H9 (cell line): Measurements from ENCODE around the gene ROBO1. TPM values are rescaled to one million over a fixed set of nuclear protein-coding genes. Genes with fewer than 3 reads are reported as not detected.

Experiments
- DNase-seq: peaks from one replicate; pipeline ENCODE4 v3.0.0-alpha.2; 2017
- H2AFZ ChIP-seq: one replicate; pipeline ENCODE4 v1.6.1; 2013; ENCODE audit warnings: mild to moderate bottlenecking, low read length, control low read depth, moderate library complexity
- H2AK5ac ChIP-seq: 2 replicates; pipeline ENCODE4 v1.6.1; 2013; ENCODE audit warnings: low read length, control low read depth, mixed read lengths; ENCODE audit not compliant: insufficient read length
- H2BK120ac ChIP-seq: one replicate; pipeline ENCODE4 v1.6.1; 2013; ENCODE audit warnings: low read depth, mild to moderate bottlenecking, low read length, control low read depth, inconsistent platforms; ENCODE audit not compliant: poor library complexity, severe bottlenecking
- H2BK12ac ChIP-seq: 2 replicates; pipeline ENCODE4 v1.6.1; 2013; ENCODE audit warnings: low read length, control low read depth, mixed read lengths, low read depth; ENCODE audit not compliant: insufficient read length
- H2BK15ac ChIP-seq: 2 replicates; pipeline ENCODE4 v1.6.1; 2013; ENCODE audit warnings: low read depth, low read length, control low read depth
- H2BK20ac ChIP-seq: one replicate; pipeline ENCODE4 v1.6.1; 2013; ENCODE audit warnings: low read depth, mild to moderate bottlenecking, low read length, control low read depth, inconsistent platforms; ENCODE audit not compliant: poor library complexity, severe bottlenecking
- H2BK5ac ChIP-seq: 2 replicates; pipeline ENCODE4 v1.6.1; 2013; ENCODE audit warnings: low read length, control low read depth, mixed read lengths; ENCODE audit not compliant: insufficient read length
- H3K14ac ChIP-seq: 2 replicates; pipeline ENCODE4 v1.6.1; 2013; ENCODE audit warnings: low read length, control low read depth; ENCODE audit not compliant: insufficient read depth
- H3K18ac ChIP-seq: 2 replicates; pipeline ENCODE4 v1.6.1; 2013; ENCODE audit warnings: low read depth, mild to moderate bottlenecking, mixed read lengths, low read length, control low read depth; ENCODE audit not compliant: insufficient read length
- H3K23ac ChIP-seq: 2 replicates; pipeline ENCODE4 v1.6.1; 2013; ENCODE audit warnings: low read length, control low read depth, mixed read lengths, low read depth; ENCODE audit not compliant: insufficient read length
- H3K23me2 ChIP-seq: 2 replicates; pipeline ENCODE4 v1.6.1; 2013; ENCODE audit warnings: low read depth, mild to moderate bottlenecking, mixed read lengths, low read length, control low read depth; ENCODE audit not compliant: insufficient read length, poor library complexity, severe bottlenecking
- H3K27ac ChIP-seq: 2 replicates; pipeline ENCODE4 v1.5.1; 2013; ENCODE audit warnings: low read length, control low read depth, mixed read lengths, low read depth; ENCODE audit not compliant: insufficient read length
- H3K27me3 ChIP-seq: 2 replicates; pipeline ENCODE4 v1.6.1; 2013; ENCODE audit warnings: low read length, control low read depth, inconsistent platforms; ENCODE audit not compliant: insufficient read depth
- H3K4ac ChIP-seq: 2 replicates; pipeline ENCODE4 v1.6.1; 2013; ENCODE audit warnings: low read depth, mild to moderate bottlenecking, control low read depth, inconsistent platforms, low read length, moderate library complexity
- H3K4me1 ChIP-seq: 2 replicates; pipeline ENCODE4 v1.6.1; 2013; ENCODE audit warnings: low read length, control low read depth, inconsistent platforms; ENCODE audit not compliant: insufficient read depth
- H3K4me2 ChIP-seq: 2 replicates; pipeline ENCODE4 v1.6.1; 2013; ENCODE audit warnings: low read length, control low read depth, mixed read lengths; ENCODE audit not compliant: insufficient read length, insufficient read depth
- H3K56ac ChIP-seq: 2 replicates; pipeline ENCODE4 v1.6.1; 2013; ENCODE audit warnings: low read depth, mild to moderate bottlenecking, mixed read lengths, low read length, control low read depth; ENCODE audit not compliant: insufficient read length
- H3K79me1 ChIP-seq: 2 replicates; pipeline ENCODE4 v1.6.1; 2013; ENCODE audit warnings: low read depth, mild to moderate bottlenecking, moderate library complexity, low read length, control low read depth, inconsistent platforms; ENCODE audit not compliant: insufficient read depth, poor library complexity, severe bottlenecking
- H3K79me2 ChIP-seq: 2 replicates; pipeline ENCODE4 v1.6.1; 2013; ENCODE audit warnings: low read length, control low read depth, inconsistent platforms; ENCODE audit not compliant: insufficient read depth
- H3K9ac ChIP-seq: 2 replicates; pipeline ENCODE4 v1.6.1; 2013; ENCODE audit warnings: low read length, control low read depth, mixed read lengths; ENCODE audit not compliant: insufficient read length; ENCODE audit errors: extremely low read depth
- H3K9me3 ChIP-seq: one replicate; pipeline ENCODE4 v1.6.1; 2013; ENCODE audit warnings: low read depth, low read length, inconsistent platforms; ENCODE audit not compliant: control insufficient read depth
- H3T11ph ChIP-seq: one replicate; pipeline ENCODE4 v1.6.1; 2013; ENCODE audit warnings: mild to moderate bottlenecking, low read length, control low read depth, inconsistent platforms
- H4K20me1 ChIP-seq: one replicate; pipeline ENCODE4 v1.6.1; 2013; ENCODE audit not compliant: control insufficient read depth, insufficient read length, insufficient read depth
- H4K5ac ChIP-seq: 2 replicates; pipeline ENCODE4 v1.6.1; 2013; ENCODE audit warnings: low read depth, mild to moderate bottlenecking, mixed read lengths, low read length, control low read depth; ENCODE audit not compliant: insufficient read length
- H4K8ac ChIP-seq: replicated peaks from 2 replicates; pipeline ENCODE4 v1.6.1; 2013; ENCODE audit warnings: low read length, control low read depth, mixed read lengths, low read depth; ENCODE audit not compliant: insufficient read length
- H4K91ac ChIP-seq: 2 replicates; pipeline ENCODE4 v1.6.1; 2013; ENCODE audit warnings: low read depth, mild to moderate bottlenecking, moderate library complexity, mixed read lengths, low read length, control low read depth; ENCODE audit not compliant: insufficient read length
- H3K27ac Mint-ChIP-seq, 3 experiments: 2 replicates in 2 of 3; 3 replicates in 1 of 3; pipeline ENCODE4 v1.8.0; 2020 to 2021; ENCODE audit warnings: mixed read lengths in 3 of 3, mild to moderate bottlenecking in 1 of 3, moderate library complexity in 1 of 3
- H3K27me3 Mint-ChIP-seq: 2 replicates; pipeline ENCODE4 v1.8.0; 2021; ENCODE audit warnings: low read depth, mild to moderate bottlenecking, moderate library complexity, mixed read lengths
- H3K36me3 Mint-ChIP-seq, 3 experiments: 2 replicates in 2 of 3; 3 replicates in 1 of 3; pipeline ENCODE4 v1.8.0; 2020 to 2021; ENCODE audit warnings: low read depth in 3 of 3, mixed read lengths in 3 of 3; ENCODE audit not compliant: insufficient read depth in 1 of 3
- H3K4me1 Mint-ChIP-seq, 2 experiments: 2 replicates each; pipeline ENCODE4 v1.8.0; 2020; ENCODE audit warnings: mixed read lengths in 2 of 2
- H3K4me3 Mint-ChIP-seq, 2 experiments: 2 replicates in 1 of 2; 3 replicates in 1 of 2; pipeline ENCODE4 v1.8.0; 2020 to 2021; ENCODE audit warnings: mild to moderate bottlenecking in 2 of 2, mixed read lengths in 2 of 2, moderate library complexity in 1 of 2
- H3K9me3 Mint-ChIP-seq, 2 experiments: 2 replicates in 1 of 2; 3 replicates in 1 of 2; pipeline ENCODE4 v1.8.0; 2020; ENCODE audit warnings: mild to moderate bottlenecking in 2 of 2, mixed read lengths in 2 of 2, moderate library complexity in 1 of 2
- WGBS: extraction: QIAGEN DNeasy Blood & Tissue Kit; methylation state at CpG from one replicate; pipeline ENCODE4 v1.1.7; 2013; ENCODE audit warnings: missing lambda C conversion rate, low lambda C conversion rate, mixed read lengths; ENCODE audit not compliant: insufficient read length; ENCODE audit errors: extremely low coverage; 5-methylcytosine and 5-hydroxymethylcytosine counted together
- total RNA-seq: library from RNA; stranded (reverse); gene quantifications from 2 replicates; pipeline ENCODE4 v1.2.1, GENCODE V29; 2021
- TF ChIP-seq, protein P1 (sequence below): fragments of 200-600 bp; sonication (generic); conservative IDR thresholded peaks from 3 replicates; pipeline ENCODE4 v1.8.0; 2021; ENCODE audit warnings: antibody characterized with exemption, mild to moderate bottlenecking

ROBO1 gene
- total RNA-seq, 1 experiment from 2014 or later: 62.7 TPM

DNA sequence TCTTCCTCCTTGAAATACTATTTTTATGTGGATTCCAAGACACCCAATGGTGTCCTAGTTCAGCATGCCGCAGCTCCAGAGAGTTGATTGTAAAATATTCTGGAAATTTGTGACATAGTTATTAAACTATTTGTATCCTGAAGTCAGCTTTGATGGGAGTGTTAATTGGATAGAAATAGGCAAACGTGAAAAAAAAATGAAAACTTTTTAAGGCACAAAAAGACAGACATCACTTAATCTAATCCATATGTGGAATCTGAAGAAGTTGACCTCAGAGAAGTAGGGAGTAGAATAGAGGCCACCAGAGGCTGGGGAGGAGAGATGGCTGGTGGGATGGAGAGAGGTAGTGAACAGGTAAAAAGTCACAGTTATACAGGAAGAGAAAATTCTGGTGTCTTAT lies 704.2 kb downstream of the ROBO1 start:
- Histone ChIP-seq H2AFZ (no peak overlapping the region), H3K23ac (no peak overlapping the region), H3K79me2 (no peaks in the 10 kb centered on the region), H3K4ac (no peak overlapping the region), H3K23me2 (no peaks in the 10 kb centered on the region), H3T11ph (no peak overlapping the region), H3K9ac (no peak overlapping the region), H2BK15ac (no peak overlapping the region), H3K9me3 (no peaks in the 10 kb centered on the region), H3K14ac (no peak overlapping the region), H4K5ac (no peak overlapping the region), H2BK20ac (no peak overlapping the region), H3K18ac (no peak overlapping the region), H2BK120ac (no peak overlapping the region), H3K27ac (no peak overlapping the region), H3K79me1 (no peaks in the 10 kb centered on the region), H2AK5ac (no peak overlapping the region), H3K4me1 (no peaks in the 10 kb centered on the region; the same call in 1 of the 2 replicates), H3K4me2 (no peak overlapping the region), H4K8ac (no peak overlapping the region), H4K20me1 (no peaks in the 10 kb centered on the region), H3K27me3 (no peaks in the 10 kb centered on the region), H4K91ac (no peak overlapping the region), H2BK12ac (no peak overlapping the region), H2BK5ac (no peak overlapping the region), H3K56ac (no peak overlapping the region)
- H3K4me1 Mint-ChIP-seq: peaks cover 23 to 26% of the 10 kb centered on the region in 2 experiments
- H3K36me3 Mint-ChIP-seq: peaks cover 9 to 22% (median 10%) of the 10 kb centered on the region in 3 experiments
- H3K27ac Mint-ChIP-seq: no peak overlapping the region
- no CpG with 5 or more reads among the region's 2 CpGs for WGBS
- TF ChIP-seq, protein P1, sequence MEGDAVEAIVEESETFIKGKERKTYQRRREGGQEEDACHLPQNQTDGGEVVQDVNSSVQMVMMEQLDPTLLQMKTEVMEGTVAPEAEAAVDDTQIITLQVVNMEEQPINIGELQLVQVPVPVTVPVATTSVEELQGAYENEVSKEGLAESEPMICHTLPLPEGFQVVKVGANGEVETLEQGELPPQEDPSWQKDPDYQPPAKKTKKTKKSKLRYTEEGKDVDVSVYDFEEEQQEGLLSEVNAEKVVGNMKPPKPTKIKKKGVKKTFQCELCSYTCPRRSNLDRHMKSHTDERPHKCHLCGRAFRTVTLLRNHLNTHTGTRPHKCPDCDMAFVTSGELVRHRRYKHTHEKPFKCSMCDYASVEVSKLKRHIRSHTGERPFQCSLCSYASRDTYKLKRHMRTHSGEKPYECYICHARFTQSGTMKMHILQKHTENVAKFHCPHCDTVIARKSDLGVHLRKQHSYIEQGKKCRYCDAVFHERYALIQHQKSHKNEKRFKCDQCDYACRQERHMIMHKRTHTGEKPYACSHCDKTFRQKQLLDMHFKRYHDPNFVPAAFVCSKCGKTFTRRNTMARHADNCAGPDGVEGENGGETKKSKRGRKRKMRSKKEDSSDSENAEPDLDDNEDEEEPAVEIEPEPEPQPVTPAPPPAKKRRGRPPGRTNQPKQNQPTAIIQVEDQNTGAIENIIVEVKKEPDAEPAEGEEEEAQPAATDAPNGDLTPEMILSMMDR: no peak
- no peaks in the 10 kb centered on the region for H3K27me3 Mint-ChIP-seq
- no peak for DNase-seq
- H3K4me3 Mint-ChIP-seq: no peak overlapping the region
- H3K9me3 Mint-ChIP-seq: peaks cover 16 to 21% of the 10 kb centered on the region in 2 experiments; a peak in 4 of 5 replicates
